OCI-LY7 (cell line): Measurements from ENCODE around the gene SCPEP1.

Experiments
- CTCF ChIP-seq: fragments of 200-600 bp; sonication (generic); conservative IDR thresholded peaks from 2 replicates; pipeline ENCODE4 v1.5.1; 2014; ENCODE audit warnings: mild to moderate bottlenecking, antibody characterized with exemption, low read length, moderate library complexity, mixed read lengths
- EZH2phosphoT487 ChIP-seq: fragments of 200-600 bp; sonication (generic); IDR thresholded peaks from 2 replicates; pipeline ENCODE4 v1.6.1; 2018; ENCODE audit warnings: low read depth, borderline replicate concordance, mild to moderate bottlenecking, mixed run types, antibody characterized with exemption, low read length, moderate library complexity, mixed read lengths

GRCh38 chr17:56960596-56961538 is 17.1 kb upstream of the SCPEP1 start, which contains the start of gene COIL:
- TF ChIP-seq CTCF: peak; percentile 95
- no peak for TF ChIP-seq EZH2phosphoT487
